ENCODE results near the gene CEP41. TPM values are rescaled to one million over a fixed set of nuclear protein-coding genes. Genes with fewer than 3 reads are reported as not detected.
"Not testable (repeated sequence)": the region's sequence is repeated elsewhere in the genome, so short reads cannot be mapped to it uniquely, and the experiment has no call there.

Gene CEP41
- total RNA-seq, 2 donors from 2014 or later = 6.2 to 7.0 TPM

DNA sequence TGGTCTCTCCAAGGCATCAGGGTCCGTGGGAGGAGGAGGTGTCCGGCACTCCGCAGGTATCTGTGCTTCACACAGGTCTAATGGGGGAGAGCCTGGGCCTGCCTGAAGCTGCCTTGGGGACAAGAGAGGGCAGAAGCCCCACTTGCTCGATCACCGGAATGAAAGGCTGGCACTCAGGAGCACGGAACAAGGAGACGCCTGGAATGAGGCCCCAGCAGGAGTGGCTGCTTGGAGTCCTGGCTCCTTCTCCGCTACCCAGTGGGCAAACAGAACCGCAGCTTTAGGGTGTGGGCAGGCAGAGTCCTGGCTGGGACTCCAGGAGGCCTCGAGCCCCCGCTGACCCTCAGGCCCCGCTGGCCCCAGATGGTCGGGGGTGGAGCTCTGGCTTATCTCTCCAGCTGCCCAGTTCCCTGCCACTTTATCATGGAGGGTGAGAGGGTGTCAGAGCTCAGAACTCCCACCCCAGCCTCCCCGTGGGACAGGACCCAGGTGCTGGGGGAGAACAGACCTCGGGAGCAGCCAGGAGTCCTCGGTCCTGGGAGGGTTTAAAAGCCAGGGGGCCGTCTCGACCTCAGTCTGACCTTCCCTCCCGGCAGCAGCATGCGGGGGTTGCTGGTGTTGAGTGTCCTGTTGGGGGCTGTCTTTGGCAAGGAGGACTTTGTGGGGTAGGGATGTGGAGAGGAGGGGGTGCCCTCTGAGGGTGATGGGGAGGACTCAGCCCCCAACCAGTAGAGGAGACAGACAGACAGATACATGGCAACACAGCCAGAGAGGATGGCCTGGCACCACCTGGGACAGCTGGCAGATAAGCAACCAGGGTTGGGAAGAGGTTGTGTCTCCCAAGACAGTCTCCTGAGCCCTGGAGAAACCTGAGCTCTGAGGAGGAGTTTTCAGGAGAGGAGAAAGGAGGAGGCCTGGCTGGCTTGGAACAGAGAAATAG lies 60.6 kb downstream of the CEP41 start, which contains the start of gene CPA1:
Gene CPA1, plus strand, starts transcription at position 574 of the 940 bp plus-strand sequence. Its CDS starts 27 bp downstream, at position 601.
- ATAC-seq (peak; percentile 45 to 58), DNase-seq (no peak)
- intact Hi-C loops (cut with DNase I) = no loop called here

- intact Hi-C loops (cut with DNase I) = no loop called here
- peak; percentile 7 to 31 for ATAC-seq
- DNase-seq = no peak
Measured at GRCh38 chr7:130379532-130379920, 61.3 kb downstream of the CEP41 start.

- no peak for ATAC-seq
- DNase-seq = no peak
Measured at GRCh38 chr7:130379019-130379418, 61.8 kb downstream of the CEP41 start.

DNA sequence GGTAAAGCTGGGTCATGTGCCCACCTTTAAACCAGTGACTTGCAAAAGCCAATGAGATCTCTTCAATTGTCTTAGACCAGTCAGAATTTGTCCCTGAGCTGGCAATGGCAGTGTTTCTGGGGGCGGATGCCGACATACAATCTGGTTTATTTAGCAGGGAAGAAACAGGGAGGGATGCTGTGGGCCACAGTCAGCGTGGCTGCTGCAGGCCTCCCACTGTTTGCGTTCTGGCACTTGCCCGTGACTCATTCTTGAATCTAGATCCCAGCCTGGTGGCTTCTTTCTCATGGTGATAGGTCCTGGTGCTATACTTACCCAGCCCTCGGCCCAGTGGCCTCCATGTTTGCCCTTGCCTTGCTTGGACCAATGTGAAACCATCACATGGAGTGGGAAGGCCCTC lies 63.6 kb downstream of the CEP41 start:
- no peak for DNase-seq
- no peak for ATAC-seq
- intact Hi-C loops (cut with DNase I) = no loop called here

More at GRCh38 chr7:130379019-130379418, 61.8 kb downstream of the CEP41 start:
- intact Hi-C loops (cut with DNase I) = no loop called here

DNA sequence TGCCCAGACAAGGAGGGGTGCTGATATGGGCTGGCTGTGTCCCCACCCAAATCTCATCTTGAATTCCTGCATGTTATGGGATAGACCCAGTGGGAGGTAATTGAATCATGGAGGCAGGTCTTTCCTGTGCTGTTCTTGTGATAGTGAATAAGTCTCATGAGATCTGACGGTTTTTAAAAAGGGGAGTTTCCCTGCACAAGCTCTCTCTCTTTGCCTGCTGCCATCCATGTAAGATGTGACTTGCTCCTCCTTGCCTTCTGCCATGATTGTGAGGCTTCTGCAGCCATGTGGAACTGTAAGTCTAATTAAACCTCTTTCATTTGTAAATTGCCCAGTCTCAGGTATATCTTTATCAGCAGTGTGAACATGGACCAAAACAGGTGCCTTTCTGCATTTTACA lies 64.4 kb downstream of the CEP41 start:
- DNase-seq; intact Hi-C loops (cut with DNase I); ATAC-seq: not testable (repeated sequence)

GRCh38 chr7:130374507-130374906 lies 66.3 kb downstream of the CEP41 start:
- no peak for DNase-seq
- intact Hi-C loops (cut with DNase I) = no loop called here
- ATAC-seq = no peak

- ATAC-seq = no peak
- intact Hi-C loops (cut with DNase I) = no loop called here
- DNase-seq = no peak
Measured at GRCh38 chr7:130372402-130373165, 68.2 kb downstream of the CEP41 start.

- DNase-seq (peak; percentile 78), ATAC-seq (no peak)
- intact Hi-C loops (cut with DNase I) = no loop called here
Measured at GRCh38 chr7:130371046-130371445, 69.8 kb downstream of the CEP41 start.

DNA sequence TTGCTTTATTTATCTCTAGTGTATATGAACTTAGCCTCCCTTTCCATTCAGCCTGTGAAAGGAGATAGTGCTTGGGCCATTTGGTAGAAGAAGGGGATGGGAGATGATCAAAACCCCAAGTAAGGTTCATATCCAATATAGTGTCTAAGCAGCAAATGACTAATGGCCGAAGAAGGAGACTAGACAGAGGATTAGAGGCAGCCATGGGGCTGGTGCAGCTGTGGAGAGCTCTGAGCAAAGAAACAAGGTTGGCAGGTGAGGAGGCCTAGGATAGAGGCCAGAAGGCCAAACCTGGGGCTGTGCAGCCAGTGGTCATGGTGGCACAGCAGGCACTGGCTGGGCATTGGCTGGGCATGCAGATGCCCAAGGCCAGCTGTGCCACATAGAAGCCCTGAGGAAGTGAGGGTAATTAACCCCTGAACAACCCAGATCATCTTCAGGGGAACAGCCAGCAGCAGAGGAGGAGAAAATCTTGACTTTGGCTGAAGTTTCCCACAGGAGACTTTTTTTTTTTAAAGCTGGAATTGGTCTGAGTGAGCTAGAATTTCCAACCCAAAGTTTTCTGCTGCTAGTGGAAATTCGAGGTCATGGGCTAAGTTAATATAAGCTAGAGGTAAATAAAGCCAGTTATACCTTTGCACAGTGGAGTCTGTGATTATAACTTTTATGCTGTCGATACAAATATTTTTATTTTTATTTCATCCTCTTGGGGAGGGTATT lies 70.8 kb downstream of the CEP41 start:
- intact Hi-C loops (cut with DNase I) = no loop called here
- ATAC-seq (no peak), DNase-seq (no peak)

- intact Hi-C loops (cut with DNase I) = no loop called here
- DNase-seq (no peak), ATAC-seq (peak; percentile 39 to 68)
Measured at GRCh38 chr7:130369110-130369711, 71.6 kb downstream of the CEP41 start.

DNA sequence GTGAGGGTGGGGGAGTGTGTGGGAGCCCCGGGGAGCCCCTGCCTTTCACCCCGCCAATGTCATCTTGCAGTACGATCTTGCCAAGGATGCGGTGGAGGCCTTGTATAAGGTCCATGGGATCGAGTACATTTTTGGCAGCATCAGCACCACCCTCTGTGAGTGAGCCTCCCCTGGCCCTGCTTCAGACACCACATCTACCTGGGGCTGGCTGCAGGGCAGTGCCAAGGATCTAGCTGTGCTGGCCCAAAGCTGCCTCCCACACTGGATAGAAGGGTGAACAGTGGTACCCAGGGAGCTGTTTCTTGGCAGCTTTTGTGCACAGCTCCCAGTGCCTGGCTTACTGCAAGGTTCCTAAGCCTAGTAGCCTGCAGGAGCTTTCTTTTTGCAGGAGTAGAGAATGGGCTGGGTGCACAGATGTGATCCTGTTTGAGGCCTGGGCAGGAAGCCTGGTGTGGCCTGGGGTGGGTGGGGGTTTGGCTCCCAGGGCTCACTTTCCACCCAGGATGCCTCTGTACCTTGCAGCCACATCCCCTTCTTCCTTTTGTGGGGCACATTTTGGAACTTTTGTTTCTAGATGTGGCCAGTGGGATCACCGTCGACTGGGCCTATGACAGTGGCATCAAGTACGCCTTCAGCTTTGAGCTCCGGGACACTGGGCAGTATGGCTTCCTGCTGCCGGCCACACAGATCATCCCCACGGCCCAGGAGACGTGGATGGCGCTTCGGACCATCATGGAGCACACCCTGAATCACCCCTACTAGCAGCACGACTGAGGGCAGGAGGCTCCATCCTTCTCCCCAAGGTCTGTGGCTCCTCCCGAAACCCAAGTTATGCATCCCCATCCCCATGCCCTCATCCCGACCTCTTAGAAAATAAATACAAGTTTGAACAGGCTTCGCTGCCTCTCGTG lies 72.7 kb downstream of the CEP41 start:
- ATAC-seq = no peak
- DNase-seq = no peak
- intact Hi-C loops (cut with DNase I) = no loop called here

DNA sequence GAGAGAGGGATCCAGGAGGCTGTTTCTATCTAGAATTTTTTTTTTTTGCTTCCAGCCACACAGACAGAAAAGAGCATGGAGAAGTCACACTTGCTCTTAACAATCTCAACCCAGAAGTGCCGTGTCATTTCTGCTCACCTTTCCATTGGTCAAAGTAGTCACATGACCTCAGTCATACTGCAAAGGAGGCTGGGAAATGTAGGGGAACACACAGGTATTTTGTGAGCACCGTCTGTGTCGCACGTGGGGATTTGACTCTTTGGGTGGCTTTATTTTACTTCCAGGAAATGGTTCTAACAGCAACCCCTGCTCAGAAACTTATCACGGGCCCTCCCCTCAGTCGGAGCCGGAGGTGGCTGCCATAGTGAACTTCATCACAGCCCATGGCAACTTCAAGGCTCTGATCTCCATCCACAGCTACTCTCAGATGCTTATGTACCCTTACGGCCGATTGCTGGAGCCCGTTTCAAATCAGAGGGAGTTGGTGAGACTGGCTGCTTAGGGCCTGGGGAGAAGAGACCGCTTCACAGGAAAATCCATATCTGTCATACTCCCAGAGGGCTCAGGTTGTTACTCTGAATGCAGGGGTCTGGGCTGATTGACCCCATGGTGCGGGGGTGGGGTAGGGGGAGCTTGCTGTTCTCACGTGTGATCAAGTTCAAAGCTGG lies 73.6 kb downstream of the CEP41 start:
- ATAC-seq (no peak), DNase-seq (no peak)
- intact Hi-C loops (cut with DNase I) = no loop called here

DNA sequence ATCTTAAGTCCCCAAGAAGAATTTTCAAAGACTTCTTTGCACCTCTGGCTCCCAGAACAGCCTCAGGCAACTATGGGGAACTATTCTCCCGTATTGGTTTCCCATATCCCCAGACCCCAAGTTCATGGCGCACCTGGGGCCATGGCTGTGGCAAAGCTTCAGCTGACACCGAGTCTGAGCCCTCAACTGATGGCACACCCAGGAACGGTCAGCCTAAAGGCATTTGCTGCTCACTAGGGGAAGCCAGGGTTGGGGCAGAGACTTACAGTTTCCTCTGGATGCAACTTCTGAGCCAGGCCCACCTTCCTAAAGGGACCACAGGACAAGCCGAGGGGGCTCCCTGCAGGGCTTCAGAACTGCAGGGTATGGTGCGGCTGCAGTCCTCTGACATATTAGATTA lies 74.3 kb downstream of the CEP41 start:
- intact Hi-C loops (cut with DNase I) = no loop called here
- DNase-seq (no peak), ATAC-seq (no peak)

DNA sequence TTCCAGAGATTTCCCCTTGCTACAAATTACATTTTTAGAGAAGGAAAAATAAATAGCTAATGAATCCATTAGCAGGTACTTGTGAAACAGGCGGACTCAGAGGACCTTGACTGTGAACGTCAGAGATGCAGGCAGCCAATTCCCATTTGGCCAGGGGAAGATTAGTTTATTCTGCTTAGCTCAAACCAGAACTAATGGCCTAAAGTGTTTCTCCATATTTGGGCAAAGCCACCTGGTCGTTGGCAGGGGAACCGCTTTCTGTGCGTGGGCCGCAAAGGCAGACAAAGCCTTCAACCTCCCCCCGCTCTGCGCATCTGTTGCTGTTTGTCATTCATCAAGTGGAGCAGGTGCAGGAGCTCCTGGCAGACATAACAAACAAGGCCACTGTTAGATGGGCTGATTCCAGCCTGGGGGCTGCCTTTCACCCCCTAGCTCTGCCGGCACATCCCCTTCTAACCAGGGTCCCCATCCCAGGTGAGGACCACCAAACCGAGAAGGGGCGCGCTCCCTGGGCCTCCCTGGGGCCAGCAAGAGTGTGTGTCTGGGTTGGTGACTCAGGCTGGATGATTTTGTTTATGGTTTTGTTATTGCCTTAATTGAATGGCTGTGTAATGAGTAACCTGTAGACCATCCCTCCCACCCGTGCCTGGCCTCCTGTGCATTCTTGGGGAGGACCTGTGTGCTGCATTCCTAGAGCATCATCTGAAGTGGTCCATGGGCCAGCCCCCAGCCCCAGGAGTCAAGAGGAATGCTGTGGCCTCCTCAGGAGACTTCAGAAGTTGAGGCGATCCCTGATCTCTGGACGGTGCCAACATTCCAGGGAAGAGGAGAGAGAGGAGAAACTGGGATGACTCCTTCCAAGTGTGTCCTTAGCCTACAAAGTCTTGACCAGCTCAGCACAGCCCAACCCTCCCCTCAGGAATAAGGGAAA lies 75.0 kb downstream of the CEP41 start:
- no peak for DNase-seq
- ATAC-seq = no peak
- intact Hi-C loops (cut with DNase I) = no loop called here

- no peak for DNase-seq
- intact Hi-C loops (cut with DNase I) = no loop called here
- no peak for ATAC-seq
Measured at GRCh38 chr7:130365088-130365487, 75.7 kb downstream of the CEP41 start.

GRCh38 chr7:130364451-130364850 lies 76.4 kb downstream of the CEP41 start:
- ATAC-seq (no peak), DNase-seq (no peak)
- intact Hi-C loops (cut with DNase I) = no loop called here

All from left cardiac atrium (tissue), 4 donors.